IPS-15b (cell line): Measurements from ENCODE around the gene CALD1.
A peak's percentile ranks its signal among the peaks of the same experiment; 100 is the strongest.

ENCODE experiments used
- H3K27me3 ChIP-seq: one replicate; pipeline ENCODE4 v1.6.1; 2013; ENCODE audit warnings: low read length; ENCODE audit not compliant: control insufficient read depth, insufficient read depth
- H3K36me3 ChIP-seq: one replicate; pipeline ENCODE4 v1.6.1; 2013; ENCODE audit warnings: low read length; ENCODE audit not compliant: control insufficient read depth, insufficient read depth
- H3K4me1 ChIP-seq: one replicate; pipeline ENCODE4 v1.6.1; 2013; ENCODE audit warnings: mild to moderate bottlenecking, low read length; ENCODE audit not compliant: control insufficient read depth, insufficient read depth
- H3K4me3 ChIP-seq: one replicate; pipeline ENCODE4 v1.5.1; 2013; ENCODE audit warnings: low read depth, low read length
- H3K9ac ChIP-seq: one replicate; pipeline ENCODE4 v1.6.1; 2013; ENCODE audit warnings: low read depth, mild to moderate bottlenecking, low read length
- H3K9me3 ChIP-seq: one replicate; pipeline ENCODE4 v1.6.1; 2013; ENCODE audit warnings: mild to moderate bottlenecking, low read length; ENCODE audit not compliant: control insufficient read depth, insufficient read depth

Gene CALD1

DNA sequence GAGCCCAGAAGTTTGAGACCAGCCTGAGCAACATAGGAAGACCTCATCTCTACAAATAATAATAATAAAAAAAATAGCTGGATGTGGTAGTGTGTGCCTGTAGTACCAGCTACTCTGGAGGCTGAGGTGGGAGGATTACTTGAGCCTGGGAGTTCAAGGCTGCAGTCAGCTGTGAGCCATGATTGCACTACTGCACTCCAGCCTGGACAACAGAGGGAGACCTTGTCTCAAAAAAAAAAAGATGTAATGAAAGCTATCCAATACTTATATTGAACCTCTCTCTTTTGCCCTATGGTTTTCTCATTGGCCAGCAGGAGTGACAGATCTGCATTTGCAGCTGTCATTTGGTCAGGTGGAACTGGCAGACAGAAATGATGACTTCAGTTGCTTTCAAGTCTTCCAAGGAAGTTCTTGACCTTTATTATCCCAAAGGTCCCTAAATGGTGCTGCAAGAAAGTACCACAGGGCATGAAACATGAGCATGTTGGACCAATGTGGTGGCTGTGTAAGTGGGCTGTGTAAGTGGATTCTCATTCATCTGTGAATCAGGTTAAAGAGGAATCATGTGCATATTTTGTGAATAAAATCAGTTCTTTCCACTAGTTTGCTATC, 99.4 kb downstream of the CALD1 start:
- Histone ChIP-seq H3K4me1 (no peaks in the 10 kb centered on the region), H3K9ac (no peak overlapping the region), H3K27me3 (no peaks in the 10 kb centered on the region), H3K9me3 (no peaks in the 10 kb centered on the region), H3K4me3 (no peak overlapping the region), H3K36me3 (no peaks in the 10 kb centered on the region)

DNA sequence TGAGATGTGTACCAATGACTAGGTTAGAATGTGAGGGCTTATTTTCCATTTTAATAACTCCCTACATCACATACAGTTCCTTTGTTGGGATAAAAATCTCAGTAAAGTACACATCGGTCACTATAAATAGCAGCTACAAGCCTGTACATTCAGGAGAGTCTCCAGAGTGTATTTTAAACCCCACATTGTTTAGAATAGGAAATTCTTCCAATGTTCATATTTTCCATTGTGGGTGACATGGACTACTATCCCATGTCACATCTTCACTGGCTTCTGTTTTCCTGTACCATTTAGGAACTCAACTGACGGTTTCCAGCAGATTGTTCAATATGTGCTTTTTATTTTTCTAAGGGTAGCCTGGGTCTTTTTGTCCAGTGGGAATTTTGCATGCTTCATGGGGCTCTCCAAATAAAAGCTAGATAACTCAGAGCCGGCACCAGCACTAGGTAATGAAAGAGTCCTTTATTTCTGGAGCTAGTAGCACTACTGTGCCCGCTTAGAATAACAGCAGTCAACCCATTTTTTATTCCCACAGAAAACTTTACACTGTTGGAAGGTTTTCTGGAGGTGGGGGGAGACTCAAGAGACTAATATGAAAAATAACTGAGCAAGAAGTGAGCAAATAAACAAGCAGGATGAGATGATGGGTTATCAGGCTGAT, 100.5 kb downstream of the CALD1 start:
- H3K27me3 ChIP-seq: no peaks in the 10 kb centered on the region
- H3K4me1 ChIP-seq: no peaks in the 10 kb centered on the region
- H3K9me3 ChIP-seq: no peaks in the 10 kb centered on the region
- no peak overlapping the region for H3K9ac ChIP-seq
- H3K36me3 ChIP-seq: no peaks in the 10 kb centered on the region
- no peak overlapping the region for H3K4me3 ChIP-seq

DNA sequence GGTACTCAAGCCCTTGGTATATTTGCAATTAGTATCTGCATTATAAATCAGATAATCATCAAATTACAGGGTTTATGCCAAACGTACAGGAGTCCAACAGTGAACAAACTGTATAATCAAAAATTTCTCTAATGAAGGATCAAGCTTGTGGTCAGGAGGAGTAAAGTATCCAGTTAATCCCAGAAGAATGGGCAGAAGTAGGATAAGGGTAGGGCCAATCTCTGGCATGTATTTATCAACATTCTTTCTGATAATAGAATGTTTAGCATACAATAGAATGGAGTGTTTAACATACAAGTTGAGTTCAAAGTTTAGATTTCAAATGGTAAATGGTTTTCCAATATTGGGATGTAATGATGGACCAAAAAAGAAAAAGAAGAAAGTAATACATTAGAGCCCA, 103.0 kb downstream of the CALD1 start:
- Histone ChIP-seq H3K9me3 (no peaks in the 10 kb centered on the region), H3K27me3 (no peaks in the 10 kb centered on the region), H3K4me3 (no peak overlapping the region)

DNA sequence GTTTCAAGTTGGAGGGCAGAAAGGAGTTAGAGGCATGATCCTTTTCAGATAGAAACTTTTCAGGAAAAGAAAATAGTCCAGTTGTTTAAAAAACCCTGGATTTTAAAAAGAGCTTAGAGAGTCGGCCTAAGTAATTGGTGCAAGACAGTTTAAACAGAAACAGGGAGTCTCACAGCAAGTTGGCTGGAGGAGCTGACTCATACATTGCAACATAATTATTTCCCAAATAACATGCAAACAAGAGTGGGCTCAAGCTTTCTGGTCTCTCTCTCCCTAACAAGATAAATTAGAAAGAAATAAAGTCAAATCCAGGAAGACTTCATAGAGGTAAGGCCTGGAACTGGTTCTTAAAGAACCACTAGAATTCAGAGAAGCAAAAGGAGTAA, 106.5 kb downstream of the CALD1 start:
- Histone ChIP-seq H3K36me3 (no peaks in the 10 kb centered on the region), H3K27me3 (no peaks in the 10 kb centered on the region), H3K4me1 (peaks cover 6% of the 10 kb centered on the region), H3K9me3 (no peaks in the 10 kb centered on the region), H3K9ac (no peak overlapping the region), H3K4me3 (no peak overlapping the region)

More for the DNA sequence above, 103.0 kb downstream of the CALD1 start:
- no peaks in the 10 kb centered on the region for H3K4me1 ChIP-seq
- no peak overlapping the region for H3K9ac ChIP-seq
- H3K36me3 ChIP-seq: no peaks in the 10 kb centered on the region

DNA sequence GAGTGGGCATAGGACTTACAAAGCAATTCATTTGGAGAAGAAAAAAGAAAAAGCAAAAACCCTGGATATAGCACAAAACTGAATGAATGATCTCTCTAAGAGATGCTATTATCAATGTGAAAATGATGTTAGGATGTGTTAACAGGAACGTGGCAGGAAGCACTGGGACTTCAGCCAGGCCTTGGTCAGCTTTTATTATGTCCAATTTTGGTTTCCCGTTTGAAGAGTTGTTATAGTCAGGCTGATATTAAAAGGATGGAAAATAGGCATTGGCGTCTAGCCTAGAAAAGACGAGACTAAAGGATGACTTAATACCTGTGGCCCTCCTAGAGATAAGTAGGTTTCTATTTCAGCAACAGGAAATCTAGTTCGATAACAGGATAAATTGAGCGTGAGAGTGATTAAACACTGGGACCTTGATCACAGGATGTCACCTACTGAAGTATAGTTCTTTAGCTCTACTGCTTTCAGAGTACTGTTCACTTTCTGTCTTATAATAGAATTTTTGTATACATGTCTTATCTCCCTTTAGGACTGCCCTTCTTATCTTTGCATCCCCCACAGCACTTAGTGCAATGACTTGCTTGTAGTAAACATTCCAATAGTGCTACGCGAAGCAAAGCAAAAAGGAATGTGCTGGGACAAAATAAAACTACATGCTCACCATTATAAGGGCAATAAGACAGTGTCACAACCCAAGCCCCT, 107.1 kb downstream of the CALD1 start:
- H3K36me3 ChIP-seq: no peaks in the 10 kb centered on the region
- no peaks in the 10 kb centered on the region for H3K27me3 ChIP-seq
- H3K9me3 ChIP-seq: no peaks in the 10 kb centered on the region
- peaks cover 8% of the 10 kb centered on the region for H3K4me1 ChIP-seq
- H3K9ac ChIP-seq: no peak overlapping the region
- H3K4me3 ChIP-seq: no peak overlapping the region

DNA sequence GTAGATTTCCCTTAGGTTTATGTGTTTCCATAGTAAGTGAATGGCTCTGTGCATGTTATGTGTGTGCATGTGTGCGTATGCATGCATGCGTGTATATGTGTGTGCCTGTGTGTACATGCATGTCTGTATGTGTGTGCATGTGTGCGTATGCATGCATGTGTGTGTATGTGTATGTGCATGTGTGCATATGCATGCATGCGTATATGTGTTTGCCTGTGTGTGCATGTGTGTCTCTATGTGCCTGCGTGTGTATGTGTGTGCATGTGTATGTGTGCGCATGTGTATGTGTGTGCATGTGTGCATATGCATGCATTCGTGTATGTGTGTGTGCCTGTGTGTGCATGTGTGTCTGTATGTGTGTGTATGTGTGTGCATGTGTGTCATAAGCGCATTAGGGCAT, 108.1 kb downstream of the CALD1 start:
- H3K4me1 ChIP-seq: peaks cover 12% of the 10 kb centered on the region
- no peak overlapping the region for H3K4me3 ChIP-seq

DNA sequence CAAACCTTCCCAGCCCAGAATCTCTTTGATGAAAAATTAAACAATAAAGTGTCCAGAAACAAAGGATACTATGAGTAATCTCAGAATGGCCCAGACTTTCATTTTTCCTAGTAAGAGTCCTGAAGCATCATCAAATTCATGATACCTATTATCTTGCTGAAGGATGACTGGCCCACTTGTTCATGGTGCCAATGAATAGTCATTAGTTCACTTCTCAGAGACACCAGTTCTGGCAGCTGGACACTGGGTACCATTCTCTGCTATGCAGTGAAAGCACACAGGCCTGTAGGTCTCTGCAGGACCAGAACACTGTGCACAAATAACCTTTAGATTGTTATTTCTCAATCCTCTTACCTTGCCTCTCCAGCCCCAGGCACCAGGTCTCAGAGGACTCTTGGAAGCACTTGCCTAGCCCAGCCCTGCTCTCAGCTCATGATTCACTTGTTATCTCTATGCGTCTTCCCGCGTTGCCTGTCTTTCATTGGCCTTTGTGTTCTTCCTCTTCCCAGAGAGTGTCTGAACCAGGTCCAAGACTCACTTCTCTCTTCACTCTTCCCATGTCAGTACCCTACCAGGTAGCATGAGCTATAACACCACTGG, 108.8 kb downstream of the CALD1 start:
- H3K9ac ChIP-seq: no peak overlapping the region
- no peaks in the 10 kb centered on the region for H3K36me3 ChIP-seq
- H3K27me3 ChIP-seq: no peaks in the 10 kb centered on the region
- H3K4me1 ChIP-seq: peaks cover 12% of the 10 kb centered on the region
- no peak overlapping the region for H3K4me3 ChIP-seq
- no peaks in the 10 kb centered on the region for H3K9me3 ChIP-seq

More for the DNA sequence above, 108.1 kb downstream of the CALD1 start:
- no peaks in the 10 kb centered on the region for H3K36me3 ChIP-seq
- no peaks in the 10 kb centered on the region for H3K9me3 ChIP-seq
- H3K9ac ChIP-seq: no peak overlapping the region
- no peaks in the 10 kb centered on the region for H3K27me3 ChIP-seq

DNA sequence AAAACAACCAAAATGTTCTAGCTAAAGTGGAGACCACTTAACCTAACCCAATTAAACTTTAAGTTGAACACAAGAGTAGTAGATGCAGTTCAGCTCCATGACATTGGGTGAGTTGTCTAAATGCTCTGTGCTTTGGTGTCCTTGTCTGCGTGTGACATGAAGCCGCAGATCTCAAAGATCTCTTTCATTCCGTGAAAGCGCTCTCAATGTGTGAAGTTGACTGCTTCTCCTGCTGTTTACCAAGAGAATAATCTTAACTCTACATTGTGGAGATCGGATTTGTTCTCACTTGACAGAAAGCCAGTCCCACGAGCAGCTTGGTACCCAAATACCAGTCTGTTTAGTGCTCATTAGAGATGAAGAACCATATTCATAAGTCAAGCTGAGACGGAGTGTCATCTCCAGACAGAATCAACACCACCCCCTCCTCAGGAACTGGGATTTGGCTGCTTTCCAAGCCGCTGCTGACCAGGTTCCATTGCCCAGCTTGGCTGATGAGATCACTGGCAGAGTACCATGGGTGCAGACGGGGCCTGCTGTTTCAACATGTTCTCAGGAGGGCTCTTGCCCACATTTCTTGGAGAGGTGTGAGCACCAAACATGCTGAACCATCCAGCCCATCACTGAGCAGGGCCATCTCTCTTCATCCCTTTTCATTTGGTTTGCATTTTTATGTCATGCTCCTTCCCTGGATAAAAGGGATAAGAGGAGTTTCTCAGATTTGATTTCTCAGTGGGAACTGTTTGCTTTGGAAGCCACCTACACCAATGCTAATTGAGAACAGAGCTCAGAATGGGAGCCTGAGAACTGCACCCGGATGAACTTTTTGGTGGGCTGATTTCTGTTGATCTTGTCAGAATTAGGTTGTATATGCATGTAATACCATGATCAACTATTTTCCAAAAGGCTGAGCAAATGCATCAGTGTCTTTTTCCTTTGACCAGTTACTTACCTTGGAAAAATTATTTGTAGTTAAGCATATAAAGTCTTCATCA, 111.1 kb downstream of the CALD1 start:
- H3K27me3 ChIP-seq: no peaks in the 10 kb centered on the region
- peaks cover 2% of the 10 kb centered on the region for H3K9me3 ChIP-seq
- H3K36me3 ChIP-seq: no peaks in the 10 kb centered on the region
- H3K4me3 ChIP-seq: peak overlapping the region; percentile 65
- H3K4me1 ChIP-seq: peaks cover 12% of the 10 kb centered on the region
- H3K9ac ChIP-seq: no peak overlapping the region

DNA sequence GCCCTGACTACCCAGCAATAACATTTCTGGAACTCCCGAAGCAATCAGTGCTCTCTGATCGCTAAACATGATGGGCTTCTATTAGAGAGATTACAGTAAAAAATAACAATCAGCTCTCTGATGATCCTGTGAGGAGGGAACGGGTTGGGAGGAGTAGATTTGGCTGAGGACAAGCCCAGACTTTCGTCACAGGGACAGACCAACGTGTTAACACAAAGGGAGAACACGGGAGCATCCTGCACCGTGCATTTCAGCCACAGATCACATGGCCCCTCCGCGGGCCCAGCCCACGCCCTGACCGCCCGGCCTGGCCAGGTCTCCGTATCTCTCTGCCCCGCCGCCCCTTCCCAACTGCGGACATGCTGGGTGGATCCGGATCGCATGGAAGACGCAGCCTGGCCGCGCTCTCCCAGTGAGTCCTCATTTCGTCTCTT, 111.8 kb downstream of the CALD1 start:
- Histone ChIP-seq H3K9ac (peak overlapping the region; percentile 79), H3K4me3 (peak overlapping the region; percentile 65), H3K27me3 (no peaks in the 10 kb centered on the region), H3K9me3 (peaks cover 8% of the 10 kb centered on the region), H3K36me3 (no peaks in the 10 kb centered on the region), H3K4me1 (peaks cover 12% of the 10 kb centered on the region)

DNA sequence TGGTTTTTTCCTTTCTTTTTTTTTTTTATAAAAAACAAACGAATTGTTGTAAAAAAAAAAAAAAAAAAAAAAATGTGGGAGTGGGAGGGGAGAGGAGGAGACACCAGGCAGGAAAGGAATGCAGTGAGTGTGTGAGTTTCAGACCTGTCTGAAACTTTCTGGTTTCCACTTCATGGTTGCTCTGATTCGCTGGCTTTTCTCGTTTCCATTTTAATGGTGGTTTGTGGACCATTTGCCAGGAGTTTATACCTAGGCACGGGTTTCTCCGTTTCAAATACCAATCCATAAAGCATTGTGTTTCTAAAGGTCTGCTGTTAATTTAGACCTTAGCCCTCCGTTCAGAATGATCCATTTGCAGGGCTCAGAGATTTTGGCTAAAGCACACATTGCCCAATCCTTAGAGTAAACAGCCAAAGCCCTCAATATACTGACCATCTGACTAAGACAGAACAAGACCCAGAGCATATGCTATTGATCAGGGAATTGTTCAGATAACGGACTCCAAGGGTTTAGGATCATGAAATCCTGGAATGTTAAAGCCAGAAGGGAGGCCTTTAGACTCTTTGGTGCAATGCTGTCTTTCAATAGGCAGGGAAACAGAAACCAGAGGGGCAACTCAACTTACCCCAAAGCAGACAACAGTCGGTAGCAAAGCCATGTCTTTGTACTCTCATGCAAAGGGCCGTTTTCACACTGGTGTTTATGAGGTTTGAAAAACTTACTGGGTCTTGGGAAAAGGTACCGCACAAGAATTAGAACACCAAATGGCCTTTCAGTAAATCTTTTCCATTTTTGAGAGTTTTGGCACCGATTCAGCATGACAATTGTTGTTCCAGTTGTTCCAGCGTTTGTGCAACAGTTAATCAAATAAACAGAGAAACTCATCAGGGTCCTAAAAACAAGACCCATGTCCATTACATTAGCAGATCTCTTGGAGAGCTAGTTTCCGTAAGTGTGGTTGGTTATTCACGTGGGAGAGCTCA, 112.6 kb downstream of the CALD1 start:
- peaks cover 8% of the 10 kb centered on the region for H3K9me3 ChIP-seq
- H3K9ac ChIP-seq: peak overlapping the region; percentile 79
- no peaks in the 10 kb centered on the region for H3K36me3 ChIP-seq
- no peaks in the 10 kb centered on the region for H3K27me3 ChIP-seq
- H3K4me3 ChIP-seq: peak overlapping the region; percentile 65
- H3K4me1 ChIP-seq: peaks cover 12% of the 10 kb centered on the region
